Right lobe of liver (tissue), 6 donors: Measurements from ENCODE around the gene MBD3. TPM values are rescaled to one million over a fixed set of nuclear protein-coding genes. Genes with fewer than 3 reads are reported as not detected.

ENCODE experiments used
- ATAC-seq, 4 donors: fragments of 200-7000 bp; cut with Tn5 transposase; one replicate each; pipeline ENCODE4 v1.9.1; 2020; ENCODE audit warnings: mild to moderate bottlenecking in 4 of 4, moderate library complexity in 4 of 4
- DNase-seq, 3 donors: peaks; one replicate each; pipeline ENCODE4 v3.0.0-alpha.2; 2020
- H3K27ac ChIP-seq, 3 donors: fragments of 200-600 bp; one replicate each; pipeline ENCODE4 v1.8.0; 2022
- H3K27me3 ChIP-seq, 2 donors: fragments of 200-600 bp; one replicate each; pipeline ENCODE4 v1.8.0; 2022
- H3K36me3 ChIP-seq, 4 donors: fragments of 200-600 bp; sonication (generic) in 1 of 4; one replicate each; pipeline versions ENCODE4 v1.5.1 to v1.8.0; 2017 to 2022; ENCODE audit warnings: control low read depth in 1 of 4
- H3K4me1 ChIP-seq, 4 donors: fragments of 200-600 bp; sonication (generic) in 1 of 4; one replicate each; pipeline versions ENCODE4 v1.5.1 to v1.8.0; 2017 to 2022; ENCODE audit warnings: control low read depth in 1 of 4
- H3K4me3 ChIP-seq, 3 donors: fragments of 200-600 bp; one replicate each; pipeline ENCODE4 v1.8.0; 2022
- H3K9me3 ChIP-seq, 4 donors: fragments of 200-600 bp; sonication (generic) in 1 of 4; one replicate each; pipeline versions ENCODE4 v1.5.1 to v1.8.0; 2017 to 2022; ENCODE audit warnings: control low read depth in 1 of 4
- POLR2A ChIP-seq: fragments of 450-650 bp; IDR thresholded peaks from one replicate; pipeline ENCODE4 v1.6.1; 2017; ENCODE audit warnings: antibody characterized with exemption, mild to moderate bottlenecking
- WGBS: methylation state at CpG from one replicate; pipeline ENCODE4 v1.1.6; 2018; ENCODE audit warnings: low coverage, low lambda C conversion rate; ENCODE audit not compliant: insufficient coverage; ENCODE audit errors: missing lambda C conversion rate; 5-methylcytosine and 5-hydroxymethylcytosine counted together
- intact Hi-C, 2 donors: fragments of 100-400 bp; cut with DNase I; formaldehyde crosslinking; loops; one replicate each; pipeline versions ENCODE4 v1.11.2 to v1.14.1; 2022
- total RNA-seq, 6 experiments: library from RNA; depleted of rRNA in 2 of 6; stranded (reverse); fragments of >200 nt in 2 of 6; fragmentation: NEBNext Ultra II Directional in 3 of 6; extraction: Animal tissue kit (Norgen Biotek cat#: 25700) in 3 of 6; gene quantifications; one replicate each; pipeline versions ENCODE4 v1.1.0 to v1.2.4, GENCODE V29; 2016 to 2023
- TF ChIP-seq, protein P1 (sequence below), 4 donors: fragments of 200-600 bp in 3 of 4; fragments of 450-650 bp in 1 of 4; IDR thresholded peaks; one replicate each; pipeline versions ENCODE4 v1.5.1 to v1.8.0; 2016 to 2022; ENCODE audit warnings: antibody characterized with exemption in 4 of 4, mild to moderate bottlenecking in 2 of 4
- donor health status: DM: no; HTN: yes; CAD: no.
- donor health status: DM: no; HTN: no; CAD: no.
- donor health status: DM: no; HTN: no; CAD: no.
- donor health status: DM: no; HTN: yes; CAD: no.
- donor health status: DM: no; HTN: yes; CAD: no.

Gene MBD3
- total RNA-seq, 6 experiments from 2014 or later = 27.3 to 72.1 (median 30.1) TPM

DNA sequence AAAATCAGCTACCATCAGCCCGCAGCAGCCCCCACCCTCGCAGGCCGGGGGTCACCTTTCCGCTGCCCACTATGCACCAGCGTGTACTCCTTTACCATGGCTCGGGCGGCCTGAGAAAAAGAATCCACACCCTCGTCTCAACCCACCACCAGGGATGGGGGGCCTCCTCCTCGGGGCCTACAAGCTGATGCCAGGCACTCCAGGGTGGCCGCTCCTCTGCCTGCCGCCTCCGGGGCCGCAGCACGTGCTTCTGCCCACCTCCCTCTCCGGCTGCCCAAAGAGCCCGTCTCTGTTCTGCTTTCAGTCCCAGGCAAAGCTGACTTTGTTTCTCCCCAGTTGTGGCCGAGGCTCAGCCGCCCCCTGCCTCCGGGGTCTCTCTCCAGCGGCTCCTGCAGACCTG is 13.4 kb downstream of the MBD3 start:
- Histone ChIP-seq H3K36me3 (peaks cover 0 to 49% (median 11%) of the 10 kb centered on the region in 4 donors), H3K4me1 (no peaks in the 10 kb centered on the region), H3K4me3 (no peak overlapping the region), H3K27me3 (no peaks in the 10 kb centered on the region), H3K9me3 (no peaks in the 10 kb centered on the region), H3K27ac (no peak overlapping the region)
- TF ChIP-seq POLR2A = no peak
- TF ChIP-seq, protein P1, sequence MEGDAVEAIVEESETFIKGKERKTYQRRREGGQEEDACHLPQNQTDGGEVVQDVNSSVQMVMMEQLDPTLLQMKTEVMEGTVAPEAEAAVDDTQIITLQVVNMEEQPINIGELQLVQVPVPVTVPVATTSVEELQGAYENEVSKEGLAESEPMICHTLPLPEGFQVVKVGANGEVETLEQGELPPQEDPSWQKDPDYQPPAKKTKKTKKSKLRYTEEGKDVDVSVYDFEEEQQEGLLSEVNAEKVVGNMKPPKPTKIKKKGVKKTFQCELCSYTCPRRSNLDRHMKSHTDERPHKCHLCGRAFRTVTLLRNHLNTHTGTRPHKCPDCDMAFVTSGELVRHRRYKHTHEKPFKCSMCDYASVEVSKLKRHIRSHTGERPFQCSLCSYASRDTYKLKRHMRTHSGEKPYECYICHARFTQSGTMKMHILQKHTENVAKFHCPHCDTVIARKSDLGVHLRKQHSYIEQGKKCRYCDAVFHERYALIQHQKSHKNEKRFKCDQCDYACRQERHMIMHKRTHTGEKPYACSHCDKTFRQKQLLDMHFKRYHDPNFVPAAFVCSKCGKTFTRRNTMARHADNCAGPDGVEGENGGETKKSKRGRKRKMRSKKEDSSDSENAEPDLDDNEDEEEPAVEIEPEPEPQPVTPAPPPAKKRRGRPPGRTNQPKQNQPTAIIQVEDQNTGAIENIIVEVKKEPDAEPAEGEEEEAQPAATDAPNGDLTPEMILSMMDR (IDR thresholded peaks at IDR 0.05) = no peak
- 96% methylated on average over 10 of the region's 20 CpGs for WGBS
- intact Hi-C loops = no loop called here
- no peak for ATAC-seq
- DNase-seq = no peak

GRCh38 chr19:1577929-1578618 is 14.6 kb downstream of the MBD3 start:
- DNase-seq = no peak
- Histone ChIP-seq H3K27me3 (no peaks in the 10 kb centered on the region), H3K4me3 (no peak overlapping the region), H3K27ac (no peak overlapping the region), H3K36me3 (peaks cover 0 to 43% (median 8%) of the 10 kb centered on the region in 4 donors), H3K4me1 (no peaks in the 10 kb centered on the region), H3K9me3 (no peaks in the 10 kb centered on the region)
- ATAC-seq = no peak
- intact Hi-C loops = no loop called here
- WGBS = 84% methylated on average over 5 of the region's 49 CpGs
- no peak for TF ChIP-seq POLR2A
- TF ChIP-seq, protein P1 (IDR thresholded peaks at IDR 0.05) = no peak

DNA sequence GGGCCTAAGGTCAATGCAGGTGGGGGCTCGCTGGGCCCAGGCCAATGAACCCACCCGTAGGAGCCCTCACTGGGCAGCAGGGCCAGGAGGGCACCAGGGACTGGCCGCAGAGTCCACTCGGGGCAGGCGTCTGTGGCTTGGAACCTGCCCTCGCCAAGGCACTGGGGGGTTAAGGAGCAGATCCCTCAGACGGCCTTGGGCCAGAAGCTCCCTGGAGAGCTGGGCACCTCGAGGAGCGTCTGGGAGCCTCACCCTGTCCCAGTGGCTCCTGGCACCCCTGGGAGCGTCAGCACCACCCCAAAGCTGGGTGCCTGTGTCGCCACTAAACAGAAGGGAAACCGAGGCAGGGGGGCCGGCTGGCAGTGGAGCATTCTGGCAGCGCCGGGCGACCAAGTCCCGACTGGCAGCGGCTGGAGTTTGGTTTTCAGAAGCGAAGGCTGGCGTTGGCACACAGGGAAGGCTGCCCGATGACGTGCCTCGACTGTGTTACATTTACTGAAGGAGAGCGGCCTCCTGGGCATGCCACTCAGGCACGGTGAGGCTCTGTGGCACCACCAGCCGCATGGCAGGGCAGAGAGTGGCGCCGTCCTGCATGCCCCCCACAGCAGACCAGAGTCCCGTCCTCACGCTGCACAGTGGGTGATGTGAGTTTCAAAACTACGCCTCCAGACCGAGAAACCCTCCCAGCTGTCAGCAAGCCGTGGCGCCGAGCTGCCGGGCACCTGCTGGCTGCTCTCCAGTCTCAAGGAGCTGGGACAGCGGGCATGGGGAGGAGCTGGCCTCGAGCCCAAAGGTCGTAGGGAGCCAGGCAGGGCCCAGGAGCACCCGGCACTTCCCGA is 15.4 kb downstream of the MBD3 start:
- intact Hi-C loops = no loop called here
- Histone ChIP-seq H3K4me1 (no peaks in the 10 kb centered on the region), H3K27ac (no peak overlapping the region), H3K27me3 (no peaks in the 10 kb centered on the region), H3K36me3 (peaks cover 0 to 38% (median 8%) of the 10 kb centered on the region in 4 donors), H3K4me3 (no peak overlapping the region), H3K9me3 (no peaks in the 10 kb centered on the region)
- ATAC-seq = no peak
- WGBS = no CpG with 5 or more reads among the region's 41 CpGs
- DNase-seq = no peak
- TF ChIP-seq POLR2A = no peak
- TF ChIP-seq, protein P1 (IDR thresholded peaks at IDR 0.05) = no peak

DNA sequence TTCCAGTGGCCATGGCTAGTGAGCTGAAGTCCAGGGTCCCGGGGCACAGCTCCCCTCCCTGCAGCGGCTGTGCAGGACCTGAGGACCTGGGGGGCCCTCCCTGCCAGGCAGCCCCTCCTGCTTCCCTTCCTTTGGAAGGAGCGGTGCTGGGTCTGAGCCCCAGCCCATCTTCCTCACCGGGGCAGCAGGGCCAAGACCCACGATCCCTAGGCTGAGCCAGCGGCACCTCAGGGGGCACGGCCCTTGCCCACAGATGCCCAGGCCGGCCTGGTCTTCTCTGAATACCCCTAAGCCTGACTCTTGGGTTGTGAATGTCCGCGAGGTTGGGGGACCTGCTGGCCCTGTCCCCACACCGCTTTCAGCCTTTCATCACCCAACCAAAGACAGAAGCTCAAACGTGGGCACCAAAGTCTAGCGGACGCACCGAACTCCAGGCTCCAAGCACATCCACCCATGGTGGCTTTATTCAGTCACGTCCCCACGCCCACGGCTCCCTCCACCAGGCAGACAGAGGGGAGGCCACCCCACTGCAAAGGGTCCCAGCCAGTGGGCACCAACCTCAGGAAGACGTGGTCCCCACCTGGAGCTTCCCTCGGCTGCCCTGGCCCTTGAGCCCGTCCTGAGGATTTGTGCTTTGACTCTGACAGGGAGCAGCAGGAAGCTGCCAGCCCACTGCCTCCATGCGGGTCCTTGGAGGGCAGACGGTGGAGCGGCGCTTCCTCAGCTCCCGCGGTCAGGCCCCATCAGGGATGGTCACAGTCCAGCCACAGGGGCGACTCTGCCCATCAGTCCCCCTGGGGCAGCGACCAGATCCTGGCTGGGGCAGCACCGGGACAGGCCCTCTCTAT is 16.2 kb downstream of the MBD3 start:
- no CpG with 5 or more reads among the region's 30 CpGs for whole genome bisulfite sequencing
- no peak overlapping the region for H3K4me3 ChIP-seq
- H3K27me3 ChIP-seq = no peaks in the 10 kb centered on the region
- ATAC-seq (peak in 3 of 4 donors; percentile 3 to 14 (median 14)), DNase-seq (no peak)
- no peaks in the 10 kb centered on the region for H3K9me3 ChIP-seq
- H3K27ac ChIP-seq = no peak overlapping the region
- peaks cover 0 to 31% (median 6%) of the 10 kb centered on the region in 4 donors for H3K36me3 ChIP-seq
- H3K4me1 ChIP-seq = no peaks in the 10 kb centered on the region
- TF ChIP-seq, protein P1 (IDR thresholded peaks at IDR 0.05) = no peak
- intact Hi-C loops = no loop called here
